K562 (cell line): ENCODE results near the gene SNX1. TPM values are rescaled to one million over a fixed set of nuclear protein-coding genes. Genes with fewer than 3 reads are reported as not detected.

ENCODE experiments used
- BACH1 ChIP-seq: fragments of 200-800 bp; sonication (Bioruptor generic); IDR thresholded peaks from 2 replicates; pipeline ENCODE4 v1.6.1; 2016; ENCODE audit warnings: missing genetic modification characterization, missing compliant biosample characterization
- DDX20 ChIP-seq: fragments of 450-650 bp; IDR thresholded peaks from 2 replicates; pipeline ENCODE4 v1.6.1; 2016; ENCODE audit warnings: missing genetic modification characterization, low read depth, mild to moderate bottlenecking, missing compliant biosample characterization, moderate library complexity
- ETV1 ChIP-seq: fragments of 450-650 bp; conservative IDR thresholded peaks from 2 replicates; pipeline ENCODE4 v1.6.1; 2016; ENCODE audit warnings: missing genetic modification characterization, control low read depth, low read depth, missing compliant biosample characterization
- GABPA ChIP-seq: fragments of 200-800 bp; sonication (Bioruptor generic); conservative IDR thresholded peaks from 2 replicates; pipeline ENCODE4 v1.6.1; 2016; ENCODE audit warnings: low read depth, missing genetic modification characterization, missing compliant biosample characterization
- HINFP ChIP-seq: fragments of 450-650 bp; conservative IDR thresholded peaks from 2 replicates; pipeline ENCODE4 v1.6.1; 2016; ENCODE audit warnings: missing genetic modification characterization, low read depth, mild to moderate bottlenecking, control low read depth, missing compliant biosample characterization
- KLF1 ChIP-seq: fragments of 450-650 bp; IDR thresholded peaks from 2 replicates; pipeline ENCODE4 v1.6.1; 2016; ENCODE audit warnings: missing genetic modification characterization, missing compliant biosample characterization
- SIRT6 ChIP-seq: IDR thresholded peaks from one replicate; pipeline ENCODE4 v1.6.1; 2012; ENCODE audit warnings: low read depth, mild to moderate bottlenecking, control low read depth, inconsistent platforms, low read length, moderate library complexity
- TFE3 ChIP-seq: fragments of 450-650 bp; formaldehyde crosslinking; IDR thresholded peaks from 2 replicates; pipeline ENCODE4 v1.4.0; 2020; ENCODE audit warnings: mild to moderate bottlenecking, mixed read lengths
- ZNF175 ChIP-seq: fragments of 200-800 bp; sonication (Bioruptor generic); IDR thresholded peaks from 2 replicates; pipeline ENCODE4 v1.6.1; 2016; ENCODE audit warnings: low read depth, mild to moderate bottlenecking, missing genetic modification characterization, missing compliant biosample characterization
- ZNF592 ChIP-seq: fragments of 450-650 bp; IDR thresholded peaks from 2 replicates; pipeline ENCODE4 v1.6.1; 2017; ENCODE audit warnings: antibody characterized with exemption, mild to moderate bottlenecking
- polyA plus RNA-seq, 8 experiments: library from polyadenylated mRNA; depleted of rRNA in 4 of 8; stranded (reverse) in 5 of 8; unstranded in 3 of 8; fragments of >200 nt; fragmentation: Nextera tagmentation in 2 of 8; fragmentation: Illumina TruSeq in 1 of 8; extraction: Ambion mirVana in 2 of 8; extraction: Trizol in 1 of 8; gene quantifications; 2 replicates each; pipeline versions ENCODE4 v1.2.1 to v1.2.3, GENCODE V29; 2011 to 2014; ENCODE audit warnings: inconsistent platforms in 1 of 8, missing spikeins in 1 of 8
- total RNA-seq, 7 experiments: library from RNA; depleted of rRNA in 6 of 7; stranded (reverse); fragments of >200 nt in 6 of 7; fragmentation: Illumina TruSeq in 2 of 7; extraction: Trizol in 2 of 7; gene quantifications; 2 replicates each; pipeline versions ENCODE4 v1.2.1 to v1.2.3, GENCODE V29; 2011 to 2021; ENCODE audit warnings: low replicate concordance in 1 of 7

Gene SNX1
- total and polyA plus RNA-seq, 9 of the 15 experiments (the other 6 are each of a cell fraction or from before 2014, with no cell fraction given): 11.0 to 105 (median 59.9) TPM

GRCh38 chr15:64071931-64072765, 23.6 kb upstream of the SNX1 start (continued):
- TF ChIP-seq SIRT6: no peak
- peak; percentile 59; the same call in 1 of the 2 replicates for TF ChIP-seq BACH1 (tag)
- 0 out of 2 replicates have a peak, but pooled peaks have one; percentile 19 for TF ChIP-seq KLF1
- TF ChIP-seq TFE3: no peak
- TF ChIP-seq HINFP (tag): 0 out of 2 replicates have a peak, but pooled peaks have one; percentile 16
- 0 out of 2 replicates have a peak, but pooled peaks have one; percentile 6 for TF ChIP-seq ETV1 (tag)
- peak; percentile 40; the same call in 1 of the 2 replicates for TF ChIP-seq GABPA
- 0 out of 2 replicates have a peak, but pooled peaks have one; percentile 51 for TF ChIP-seq ZNF175
- TF ChIP-seq ZNF592: peak; percentile 53; the same call in 1 of the 2 replicates
- TF ChIP-seq DDX20 (tag): peak; percentile 56; the same call in 1 of the 2 replicates
